ENCODE measurements around the gene NEURL3. TPM values are rescaled to one million over a fixed set of nuclear protein-coding genes. Genes with fewer than 3 reads are reported as not detected.
A peak's percentile ranks its signal among the peaks of the same experiment; 100 is the strongest.

NEURL3 gene
- total and polyA plus RNA-seq, 2 of the 8 experiments (the other 6 are each of a cell fraction or from before 2014, with no cell fraction given): not detected

DNA sequence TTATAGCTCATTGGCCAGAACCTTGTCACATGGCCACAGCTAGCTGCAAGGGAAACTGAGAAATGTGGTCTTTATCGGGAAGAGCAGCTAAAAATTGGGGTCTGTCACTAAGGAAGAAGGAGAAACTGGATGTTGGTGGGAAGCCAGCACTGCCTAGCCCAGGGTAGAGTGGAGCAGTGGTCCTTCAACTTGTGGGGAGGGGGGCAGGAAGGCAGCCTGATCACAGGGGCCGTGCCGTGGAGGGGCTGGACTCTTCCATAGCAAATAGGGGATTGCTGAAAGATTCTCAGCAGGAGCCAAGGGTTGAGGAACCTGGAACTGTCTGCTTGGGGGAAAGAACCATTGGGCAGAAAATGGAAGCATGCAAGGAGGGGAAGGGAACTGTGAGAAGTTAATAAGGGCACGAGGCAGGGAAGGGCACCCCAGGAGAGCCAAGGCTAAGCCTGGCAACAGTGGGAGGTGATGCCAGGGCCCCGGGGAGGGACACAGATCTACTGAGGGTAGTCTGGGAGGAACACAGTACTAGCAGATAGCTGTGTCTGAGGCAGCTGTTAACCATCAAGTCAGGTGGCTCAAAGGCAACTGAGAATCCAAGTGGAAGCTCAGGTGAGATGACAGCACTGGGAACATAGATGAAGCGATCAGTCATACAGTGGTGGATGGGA, 5.9 kb upstream of the NEURL3 start:
- H3K56ac ChIP-seq (replicated peaks; ENCODE audit: insufficient read length, low read depth, low read length): no peak overlapping the region
- no peak overlapping the region for H3K18ac ChIP-seq (ENCODE audit: extremely low read depth, low read length)
- peaks cover 0 to 6% (median 5%) of the 10 kb centered on the region in 4 experiments; a peak in 3 of 7 replicates for H3K4me1 ChIP-seq (replicated peaks in 1 of 4; ENCODE audit: control insufficient read depth in 3 of 4, insufficient read depth in 4 of 4, low read length in 3 of 4)
- H4K20me1 ChIP-seq (replicated peaks in 1 of 2; ENCODE audit: control insufficient read depth in 1 of 2, insufficient read depth in 2 of 2, low read length in 2 of 2): no peaks in the 10 kb centered on the region
- no peak overlapping the region for H3K9ac ChIP-seq (replicated peaks in 1 of 4; ENCODE audit: extremely low read depth in 1 of 4, low read depth in 3 of 4, low read length in 3 of 4)
- no peaks in the 10 kb centered on the region for H3K9me3 ChIP-seq (ENCODE audit: insufficient read depth in 2 of 2, low read depth in 1 of 2, low read length in 1 of 2)
- H3K4ac ChIP-seq (replicated peaks; ENCODE audit: insufficient read length, low read depth, low read length): no peak overlapping the region
- H2BK12ac ChIP-seq (ENCODE audit: low read depth, low read length): peak overlapping the region; percentile 17; the same call in 1 of the 2 replicates
- no peak overlapping the region for H3K14ac ChIP-seq (ENCODE audit: insufficient read length)
- no peaks in the 10 kb centered on the region for H3K79me2 ChIP-seq (ENCODE audit: control insufficient read depth in 1 of 2, insufficient read depth in 2 of 2, low read length in 2 of 2)
- H3K4me2 ChIP-seq (ENCODE audit: insufficient read depth in 1 of 2, low read depth in 2 of 2, low read length in 2 of 2): no peak overlapping the region
- H2BK15ac ChIP-seq (ENCODE audit: low read length): no peak overlapping the region
- H3K23ac ChIP-seq (ENCODE audit: insufficient read length): no peak overlapping the region
- no peaks in the 10 kb centered on the region for H3K36me3 ChIP-seq (ENCODE audit: control insufficient read depth in 2 of 4, insufficient read depth in 4 of 4, low read length in 3 of 4)
- no peak overlapping the region for H3K4me3 ChIP-seq (ENCODE audit: extremely low read depth in 1 of 4, insufficient read depth in 2 of 4, low read depth in 3 of 4, low read length in 4 of 4)
- no peak for TF ChIP-seq NANOG (IDR thresholded peaks at IDR 0.05; ENCODE audit: insufficient read depth, low read depth, low read length, poor library complexity, severe bottlenecking)
- no peak for TF ChIP-seq TBP (IDR thresholded peaks at IDR 0.05; ENCODE audit: low read depth, low read length)
- TF ChIP-seq SRF (IDR thresholded peaks at IDR 0.05; ENCODE audit: low read depth, low read length): no peak
- no peak for TF ChIP-seq NRF1 (IDR thresholded peaks at IDR 0.05; ENCODE audit: low read depth, low read length)
- TF ChIP-seq, protein P1, sequence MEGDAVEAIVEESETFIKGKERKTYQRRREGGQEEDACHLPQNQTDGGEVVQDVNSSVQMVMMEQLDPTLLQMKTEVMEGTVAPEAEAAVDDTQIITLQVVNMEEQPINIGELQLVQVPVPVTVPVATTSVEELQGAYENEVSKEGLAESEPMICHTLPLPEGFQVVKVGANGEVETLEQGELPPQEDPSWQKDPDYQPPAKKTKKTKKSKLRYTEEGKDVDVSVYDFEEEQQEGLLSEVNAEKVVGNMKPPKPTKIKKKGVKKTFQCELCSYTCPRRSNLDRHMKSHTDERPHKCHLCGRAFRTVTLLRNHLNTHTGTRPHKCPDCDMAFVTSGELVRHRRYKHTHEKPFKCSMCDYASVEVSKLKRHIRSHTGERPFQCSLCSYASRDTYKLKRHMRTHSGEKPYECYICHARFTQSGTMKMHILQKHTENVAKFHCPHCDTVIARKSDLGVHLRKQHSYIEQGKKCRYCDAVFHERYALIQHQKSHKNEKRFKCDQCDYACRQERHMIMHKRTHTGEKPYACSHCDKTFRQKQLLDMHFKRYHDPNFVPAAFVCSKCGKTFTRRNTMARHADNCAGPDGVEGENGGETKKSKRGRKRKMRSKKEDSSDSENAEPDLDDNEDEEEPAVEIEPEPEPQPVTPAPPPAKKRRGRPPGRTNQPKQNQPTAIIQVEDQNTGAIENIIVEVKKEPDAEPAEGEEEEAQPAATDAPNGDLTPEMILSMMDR (IDR thresholded peaks at IDR 0.05; ENCODE audit: control extremely low read depth in 1 of 3, insufficient read depth in 1 of 3, low read depth in 1 of 3, low read length in 3 of 3): no peak
- TF ChIP-seq HDAC2 (IDR thresholded peaks at IDR 0.05; ENCODE audit: borderline replicate concordance in 1 of 2, low read depth in 2 of 2, low read length in 2 of 2): no peak
- no peak for TF ChIP-seq TAF7 (optimal IDR thresholded peaks at IDR 0.05; ENCODE audit: borderline replicate concordance, low read depth, low read length)
- TF ChIP-seq CHD2 (IDR thresholded peaks at IDR 0.05; ENCODE audit: low read length): no peak
- no peak for TF ChIP-seq POU5F1 (IDR thresholded peaks at IDR 0.05; ENCODE audit: low read depth, low read length)
- no peak for TF ChIP-seq RXRA (IDR thresholded peaks at IDR 0.05; ENCODE audit: insufficient read depth, low read depth, low read length)
- H2BK5ac ChIP-seq (ENCODE audit: low read depth, low read length): no peak overlapping the region
- H4K8ac ChIP-seq (ENCODE audit: extremely low read depth, insufficient read depth, low read length): no peak overlapping the region
- H2BK120ac ChIP-seq (replicated peaks; ENCODE audit: low read depth, low read length): no peak overlapping the region
- H2AFZ ChIP-seq (ENCODE audit: low read length): no peak overlapping the region
- FAIRE-seq: no peak
- H2BK20ac ChIP-seq (ENCODE audit: low read length): no peak overlapping the region
- H3K27me3 ChIP-seq (replicated peaks in 1 of 4; ENCODE audit: control insufficient read depth in 3 of 4, extremely low read depth in 1 of 4, insufficient read depth in 3 of 4, low read length in 3 of 4): peaks cover 4 to 14% (median 10%) of the 10 kb centered on the region in 4 experiments
- ChIA-PET CTCF (ENCODE audit: partially characterized antibody) (interaction anchor here (0.7 to 10.3 kb wide), 18 partner anchors 10 to 338 kb away, joined by 3 to 171 read pairs (median 6); no protein-coding TSS in a partner anchor), POLR2A (ENCODE audit: partially characterized antibody) (interaction anchor here (1.2 kb wide), 1 partner anchor 22 kb away, joined by 3 read pairs; no protein-coding TSS in a partner anchor)
- H4K5ac ChIP-seq (ENCODE audit: insufficient read length, low read depth, low read length): no peak overlapping the region
- DNase-seq (ENCODE audit: low read depth in 1 of 2, low spot score in 2 of 2): no peak
- WGBS, 2 experiments (ENCODE audit: extremely low coverage in 1 of 2, insufficient coverage in 1 of 2, insufficient read length in 1 of 2, insufficient replicate concordance in 2 of 2, low coverage in 1 of 2, low lambda C conversion rate in 2 of 2, missing lambda C conversion rate in 1 of 2): 91% methylated on average over 6 of the region's 6 CpGs; no CpG with 5 or more reads in 1 of the 2 experiments
- no peaks in the 10 kb centered on the region for H3K79me1 ChIP-seq (ENCODE audit: low read depth, low read length)
- H2AK5ac ChIP-seq (ENCODE audit: low read depth, low read length): no peak overlapping the region
- no peaks in the 10 kb centered on the region; the same call in 1 of the 2 replicates for H3K23me2 ChIP-seq (ENCODE audit: low read depth, low read length)
- H3K27ac ChIP-seq (ENCODE audit: low read depth, low read length): no peak overlapping the region
- H4K91ac ChIP-seq (replicated peaks; ENCODE audit: insufficient read length, low read length): no peak overlapping the region

All from H1 (cell line).